ENCODE measurements around the gene HOXB1. TPM values are rescaled to one million over a fixed set of nuclear protein-coding genes. Genes with fewer than 3 reads are reported as not detected.

The HOXB1 gene
- polyA plus RNA-seq, 1 experiment: not detected

DNA sequence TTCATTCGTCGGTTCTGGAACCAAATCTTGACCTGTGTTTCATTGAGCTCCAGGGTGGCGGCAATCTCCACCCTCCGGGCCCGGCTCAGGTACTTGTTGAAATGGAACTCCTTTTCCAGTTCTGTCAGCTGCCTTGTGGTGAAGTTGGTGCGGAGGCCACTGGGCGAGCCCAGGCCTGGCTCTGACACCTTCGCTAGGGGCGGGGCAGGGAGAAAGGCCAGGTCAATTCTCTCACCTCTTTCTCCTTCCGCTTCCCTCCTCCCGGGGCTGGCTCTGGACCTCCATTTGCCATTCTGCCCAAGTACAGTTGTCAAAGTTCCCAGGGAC is 1.2 kb downstream of the HOXB1 start:
- TF ChIP-seq, protein P1, sequence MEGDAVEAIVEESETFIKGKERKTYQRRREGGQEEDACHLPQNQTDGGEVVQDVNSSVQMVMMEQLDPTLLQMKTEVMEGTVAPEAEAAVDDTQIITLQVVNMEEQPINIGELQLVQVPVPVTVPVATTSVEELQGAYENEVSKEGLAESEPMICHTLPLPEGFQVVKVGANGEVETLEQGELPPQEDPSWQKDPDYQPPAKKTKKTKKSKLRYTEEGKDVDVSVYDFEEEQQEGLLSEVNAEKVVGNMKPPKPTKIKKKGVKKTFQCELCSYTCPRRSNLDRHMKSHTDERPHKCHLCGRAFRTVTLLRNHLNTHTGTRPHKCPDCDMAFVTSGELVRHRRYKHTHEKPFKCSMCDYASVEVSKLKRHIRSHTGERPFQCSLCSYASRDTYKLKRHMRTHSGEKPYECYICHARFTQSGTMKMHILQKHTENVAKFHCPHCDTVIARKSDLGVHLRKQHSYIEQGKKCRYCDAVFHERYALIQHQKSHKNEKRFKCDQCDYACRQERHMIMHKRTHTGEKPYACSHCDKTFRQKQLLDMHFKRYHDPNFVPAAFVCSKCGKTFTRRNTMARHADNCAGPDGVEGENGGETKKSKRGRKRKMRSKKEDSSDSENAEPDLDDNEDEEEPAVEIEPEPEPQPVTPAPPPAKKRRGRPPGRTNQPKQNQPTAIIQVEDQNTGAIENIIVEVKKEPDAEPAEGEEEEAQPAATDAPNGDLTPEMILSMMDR (IDR thresholded peaks at IDR 0.05; ENCODE audit: insufficient read depth, low read depth, low read length): no peak
- no peak overlapping the region for H3K4me3 ChIP-seq (ENCODE audit: low read depth, low read length)
- ChIA-PET POLR2A (no interaction called here), CTCF (no interaction called here)
- no peak for DNase-seq (ENCODE audit: low read depth)
- peaks cover 44% of the 10 kb centered on the region for H3K27me3 ChIP-seq (ENCODE audit: control insufficient read depth, insufficient read depth, low read length)
- no peaks in the 10 kb centered on the region for H3K36me3 ChIP-seq (ENCODE audit: control insufficient read depth, insufficient read depth, low read length)

DNA sequence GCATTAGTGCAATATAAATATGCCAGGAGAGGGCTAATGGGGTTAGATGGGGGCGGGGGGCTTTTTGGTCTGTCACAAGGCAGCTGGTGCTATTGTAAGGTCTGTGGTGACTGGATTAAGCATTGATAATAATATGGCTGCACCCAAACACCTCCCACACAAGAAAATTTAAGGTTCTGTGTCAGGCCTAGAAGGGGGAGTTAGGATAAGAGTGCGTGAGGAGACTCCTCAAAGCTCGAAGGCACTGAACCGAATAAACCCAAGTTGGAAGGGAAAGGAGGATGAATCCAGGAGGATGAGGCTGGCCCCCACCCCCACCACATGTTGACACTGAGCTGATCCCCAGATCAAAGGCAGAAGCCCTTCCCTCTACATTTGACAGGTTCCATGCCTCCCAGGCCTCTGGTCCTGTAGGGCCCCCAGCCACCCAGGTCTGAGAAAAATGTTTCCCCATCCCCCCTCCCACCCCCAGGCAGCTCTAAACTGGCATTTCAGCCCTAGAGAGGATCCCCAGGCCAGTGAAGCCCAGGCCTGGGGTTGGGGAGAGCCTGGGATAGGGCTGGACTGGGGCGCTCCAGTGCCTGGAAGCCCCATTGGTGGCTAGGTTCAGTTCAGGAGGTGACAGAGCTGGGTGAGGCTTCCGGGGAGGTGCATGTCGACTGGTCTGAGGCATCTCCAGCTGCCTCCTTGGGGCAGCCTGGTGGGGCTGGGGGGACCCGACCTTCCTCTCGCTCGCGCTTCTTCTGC is 1.7 kb downstream of the HOXB1 start:
- H3K4me3 ChIP-seq (ENCODE audit: low read depth, low read length): no peak overlapping the region
- ChIA-PET CTCF (interaction anchor here (0.6 to 1.5 kb wide), 2 partner anchors 40 to 447 kb away, joined by 3 to 4 read pairs; no protein-coding TSS in a partner anchor), POLR2A (no interaction called here)
- TF ChIP-seq, protein P1 (IDR thresholded peaks at IDR 0.05; ENCODE audit: insufficient read depth, low read depth, low read length): no peak
- no peaks in the 10 kb centered on the region for H3K36me3 ChIP-seq (ENCODE audit: control insufficient read depth, insufficient read depth, low read length)
- peaks cover 44% of the 10 kb centered on the region for H3K27me3 ChIP-seq (ENCODE audit: control insufficient read depth, insufficient read depth, low read length)
- DNase-seq (ENCODE audit: low read depth): no peak

DNA sequence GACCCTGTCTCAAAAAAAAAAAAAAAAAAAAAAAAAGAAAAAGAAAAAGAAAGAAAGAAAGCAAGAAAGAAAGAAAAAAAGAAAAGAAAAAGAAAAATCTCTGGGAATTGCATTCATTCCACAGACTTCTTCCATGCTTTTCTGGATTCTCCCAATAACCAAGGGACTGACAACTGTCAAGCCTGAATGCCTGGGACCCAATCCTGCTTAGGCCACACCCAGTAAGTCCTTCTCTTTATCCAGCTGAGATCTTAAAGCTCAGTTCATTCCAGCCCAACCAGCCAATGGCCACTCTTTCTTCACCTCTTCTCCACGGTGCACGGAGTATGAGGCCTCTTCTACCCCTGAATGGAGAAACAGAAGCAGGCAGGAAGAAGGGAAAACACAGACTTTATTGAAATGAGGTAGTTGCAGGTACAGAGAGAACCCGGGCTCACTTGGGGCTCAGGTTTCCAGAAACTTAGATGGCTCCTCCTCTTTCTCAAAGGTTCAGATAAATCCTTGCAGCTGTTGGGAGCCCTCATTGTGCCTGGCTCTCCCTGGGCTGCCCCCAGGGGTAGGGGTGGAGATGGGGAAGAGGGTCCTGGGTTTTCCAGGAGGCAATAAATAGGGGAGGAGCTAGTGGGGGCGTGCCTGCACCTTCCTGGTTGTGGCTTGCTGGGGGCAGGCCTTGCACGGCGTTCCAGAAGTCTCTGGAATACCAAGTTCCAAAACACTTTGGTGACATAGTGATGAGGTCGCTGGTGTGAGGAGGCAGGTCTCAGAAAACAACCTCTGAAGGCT is 2.5 kb downstream of the HOXB1 start:
- H3K4me3 ChIP-seq (ENCODE audit: low read depth, low read length): no peak overlapping the region
- H3K27me3 ChIP-seq (ENCODE audit: control insufficient read depth, insufficient read depth, low read length): peaks cover 48% of the 10 kb centered on the region
- no peaks in the 10 kb centered on the region for H3K36me3 ChIP-seq (ENCODE audit: control insufficient read depth, insufficient read depth, low read length)
- CTCF ChIA-PET: interaction anchor here (0.6 to 1.5 kb wide), 2 partner anchors 41 to 446 kb away, joined by 3 to 4 read pairs; no protein-coding TSS in a partner anchor
- no peak for DNase-seq (ENCODE audit: low read depth)
- TF ChIP-seq, protein P1 (IDR thresholded peaks at IDR 0.05; ENCODE audit: insufficient read depth, low read depth, low read length): no peak
- POLR2A ChIA-PET: no interaction called here

DNA sequence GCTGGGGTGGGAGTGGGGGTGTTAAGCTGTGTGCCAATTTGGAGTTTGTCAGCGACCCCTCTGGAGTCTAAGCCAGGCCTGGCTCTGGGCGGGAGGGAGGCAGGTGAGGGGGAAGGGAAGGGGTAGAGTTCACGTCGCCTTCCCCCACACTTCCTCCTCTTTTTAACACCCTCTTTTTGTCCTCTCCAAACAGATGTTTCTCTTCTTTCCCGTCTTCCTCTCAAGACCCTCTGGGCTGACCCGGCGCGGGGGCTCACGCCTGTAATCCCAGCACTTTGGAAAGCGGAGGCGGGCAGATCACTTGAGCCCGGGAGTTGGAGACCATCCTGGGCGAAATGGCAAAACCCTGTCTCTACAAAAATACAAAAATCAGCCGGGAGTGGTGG is 3.3 kb downstream of the HOXB1 start:
- no peak overlapping the region for H3K4me3 ChIP-seq (ENCODE audit: low read depth, low read length)
- ChIA-PET CTCF (interaction anchor here (1.5 kb wide), 1 partner anchor 42 kb away, joined by 4 read pairs; no protein-coding TSS in a partner anchor), POLR2A (no interaction called here)
- no peaks in the 10 kb centered on the region for H3K36me3 ChIP-seq (ENCODE audit: control insufficient read depth, insufficient read depth, low read length)
- TF ChIP-seq, protein P1 (IDR thresholded peaks at IDR 0.05; ENCODE audit: insufficient read depth, low read depth, low read length): no peak
- no peak for DNase-seq (ENCODE audit: low read depth)
- peaks cover 47% of the 10 kb centered on the region for H3K27me3 ChIP-seq (ENCODE audit: control insufficient read depth, insufficient read depth, low read length)

All from BJ (cell line).